ENCODE results near the gene CES5A.

DNA sequence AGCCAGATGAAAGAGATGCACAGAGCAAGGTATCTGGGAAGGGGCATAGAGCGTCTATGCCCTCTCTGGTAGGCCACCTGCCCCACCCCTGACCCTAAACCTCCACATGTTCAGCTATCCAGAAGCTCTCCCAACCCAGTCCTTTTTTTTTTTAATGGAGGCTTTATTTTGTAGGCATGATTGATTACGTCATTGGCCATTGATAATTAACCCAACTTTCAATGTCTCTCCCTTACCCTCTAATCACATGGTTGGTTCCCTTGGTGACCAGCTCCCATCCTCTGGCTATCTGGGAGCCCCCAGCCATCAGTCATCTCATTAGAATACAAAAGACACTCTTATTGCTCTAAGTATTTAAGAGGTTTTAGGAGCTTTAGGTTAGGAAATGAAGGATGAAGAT is 14.3 kb upstream of the CES5A start:
- TF ChIP-seq, protein P1, sequence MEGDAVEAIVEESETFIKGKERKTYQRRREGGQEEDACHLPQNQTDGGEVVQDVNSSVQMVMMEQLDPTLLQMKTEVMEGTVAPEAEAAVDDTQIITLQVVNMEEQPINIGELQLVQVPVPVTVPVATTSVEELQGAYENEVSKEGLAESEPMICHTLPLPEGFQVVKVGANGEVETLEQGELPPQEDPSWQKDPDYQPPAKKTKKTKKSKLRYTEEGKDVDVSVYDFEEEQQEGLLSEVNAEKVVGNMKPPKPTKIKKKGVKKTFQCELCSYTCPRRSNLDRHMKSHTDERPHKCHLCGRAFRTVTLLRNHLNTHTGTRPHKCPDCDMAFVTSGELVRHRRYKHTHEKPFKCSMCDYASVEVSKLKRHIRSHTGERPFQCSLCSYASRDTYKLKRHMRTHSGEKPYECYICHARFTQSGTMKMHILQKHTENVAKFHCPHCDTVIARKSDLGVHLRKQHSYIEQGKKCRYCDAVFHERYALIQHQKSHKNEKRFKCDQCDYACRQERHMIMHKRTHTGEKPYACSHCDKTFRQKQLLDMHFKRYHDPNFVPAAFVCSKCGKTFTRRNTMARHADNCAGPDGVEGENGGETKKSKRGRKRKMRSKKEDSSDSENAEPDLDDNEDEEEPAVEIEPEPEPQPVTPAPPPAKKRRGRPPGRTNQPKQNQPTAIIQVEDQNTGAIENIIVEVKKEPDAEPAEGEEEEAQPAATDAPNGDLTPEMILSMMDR (IDR thresholded peaks at IDR 0.05) = no peak
- no peak for TF ChIP-seq EZH2 (IDR thresholded peaks at IDR 0.05; ENCODE audit: borderline replicate concordance, insufficient read depth, low read depth, low read length, poor library complexity, severe bottlenecking)

All from B cell (primary cell).